ENCODE results near the gene DMXL1.
"Not testable (repeated sequence)": the region's sequence is repeated elsewhere in the genome, so short reads cannot be mapped to it uniquely, and the experiment has no call there.

Gene DMXL1

GRCh38 chr5:119212026-119212425, 141.1 kb downstream of the DMXL1 start:
- DNase-seq: no peak

GRCh38 chr5:119212676-119213075, 141.8 kb downstream of the DMXL1 start:
- no peak for DNase-seq

- no peak for DNase-seq
These were observed 146.3 kb downstream of the DMXL1 start for GRCh38 chr5:119217183-119217582.

GRCh38 chr5:119218830-119219782, 148.2 kb downstream of the DMXL1 start:
- DNase-seq: no peak

GRCh38 chr5:119220576-119221197, 149.8 kb downstream of the DMXL1 start:
- no peak for DNase-seq

GRCh38 chr5:119221330-119221729, 150.4 kb downstream of the DMXL1 start:
- DNase-seq: no peak

GRCh38 chr5:119229950-119230349, 159.1 kb downstream of the DMXL1 start:
- no peak for DNase-seq

GRCh38 chr5:119238265-119239118, 167.6 kb downstream of the DMXL1 start:
- DNase-seq: no peak

GRCh38 chr5:119239119-119239417, 168.2 kb downstream of the DMXL1 start:
- DNase-seq: no peak

GRCh38 chr5:119239826-119240225, 168.9 kb downstream of the DMXL1 start:
- DNase-seq: not testable (repeated sequence)

- no peak for DNase-seq
These were observed 173.0 kb downstream of the DMXL1 start for GRCh38 chr5:119243888-119244287.

GRCh38 chr5:119250946-119251901, 180.3 kb downstream of the DMXL1 start:
- no peak for DNase-seq

GRCh38 chr5:119255571-119256356, 184.9 kb downstream of the DMXL1 start:
- no peak for DNase-seq

GRCh38 chr5:119257613-119258012, 186.7 kb downstream of the DMXL1 start:
- DNase-seq: no peak

GRCh38 chr5:119263639-119264038, 192.8 kb downstream of the DMXL1 start:
- DNase-seq: no peak

GRCh38 chr5:119264186-119264585, 193.3 kb downstream of the DMXL1 start:
- DNase-seq: no peak

- DNase-seq: peak; percentile 89
These were observed 197.1 kb downstream of the DMXL1 start for GRCh38 chr5:119267958-119268386.

- peak; percentile 100 for DNase-seq
These were observed 197.6 kb downstream of the DMXL1 start for GRCh38 chr5:119268387-119269060.

GRCh38 chr5:119269061-119269944, 198.4 kb downstream of the DMXL1 start:
- DNase-seq: no peak

- no peak for DNase-seq
These were observed 199.3 kb downstream of the DMXL1 start for GRCh38 chr5:119270121-119270565.

All from activated CD8-positive, alpha-beta memory T cell treated with anti-CD3 and anti-CD28 coated beads for 24 hours (primary cell).